Thyroid gland (tissue), 4 donors: ENCODE results near the gene SECTM1.

ENCODE experiments used
- POLR2A ChIP-seq, 2 donors: fragments of 450-650 bp; IDR thresholded peaks; one replicate each; pipeline ENCODE4 v1.6.1; 2017; ENCODE audit warnings: antibody characterized with exemption in 2 of 2, mild to moderate bottlenecking in 2 of 2, moderate library complexity in 1 of 2
- TF ChIP-seq, protein P1 (sequence below), 6 experiments: fragments of 200-600 bp in 3 of 6; fragments of 450-650 bp in 3 of 6; sonication (generic) in 3 of 6; IDR thresholded peaks; one replicate each; pipeline ENCODE4 v1.5.1; 2016 to 2019; ENCODE audit warnings: antibody characterized with exemption in 6 of 6, mild to moderate bottlenecking in 2 of 6, inconsistent platforms in 1 of 6, moderate library complexity in 1 of 6

DNA sequence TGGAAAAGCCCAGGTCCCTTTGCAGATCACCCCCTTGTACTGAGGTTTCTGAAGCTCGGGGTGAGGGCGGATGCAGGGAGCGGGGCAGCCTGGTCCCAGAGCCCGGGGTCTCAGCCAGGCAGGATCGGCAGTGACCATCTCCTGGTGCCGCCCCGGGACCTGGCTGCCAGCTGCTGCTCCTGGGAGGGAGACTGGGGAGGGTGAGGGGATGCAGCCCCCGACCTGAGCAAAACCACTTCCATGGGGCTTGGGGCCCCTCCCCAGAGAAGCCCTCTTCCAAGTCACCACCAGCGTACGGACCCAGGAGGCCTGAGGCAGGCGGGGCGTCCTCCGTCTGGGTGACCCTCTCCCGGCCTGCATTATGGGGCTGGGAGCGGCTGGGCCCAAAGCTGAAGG lies 31.0 kb downstream of the SECTM1 start:
- TF ChIP-seq, protein P1, sequence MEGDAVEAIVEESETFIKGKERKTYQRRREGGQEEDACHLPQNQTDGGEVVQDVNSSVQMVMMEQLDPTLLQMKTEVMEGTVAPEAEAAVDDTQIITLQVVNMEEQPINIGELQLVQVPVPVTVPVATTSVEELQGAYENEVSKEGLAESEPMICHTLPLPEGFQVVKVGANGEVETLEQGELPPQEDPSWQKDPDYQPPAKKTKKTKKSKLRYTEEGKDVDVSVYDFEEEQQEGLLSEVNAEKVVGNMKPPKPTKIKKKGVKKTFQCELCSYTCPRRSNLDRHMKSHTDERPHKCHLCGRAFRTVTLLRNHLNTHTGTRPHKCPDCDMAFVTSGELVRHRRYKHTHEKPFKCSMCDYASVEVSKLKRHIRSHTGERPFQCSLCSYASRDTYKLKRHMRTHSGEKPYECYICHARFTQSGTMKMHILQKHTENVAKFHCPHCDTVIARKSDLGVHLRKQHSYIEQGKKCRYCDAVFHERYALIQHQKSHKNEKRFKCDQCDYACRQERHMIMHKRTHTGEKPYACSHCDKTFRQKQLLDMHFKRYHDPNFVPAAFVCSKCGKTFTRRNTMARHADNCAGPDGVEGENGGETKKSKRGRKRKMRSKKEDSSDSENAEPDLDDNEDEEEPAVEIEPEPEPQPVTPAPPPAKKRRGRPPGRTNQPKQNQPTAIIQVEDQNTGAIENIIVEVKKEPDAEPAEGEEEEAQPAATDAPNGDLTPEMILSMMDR (IDR thresholded peaks at IDR 0.05), result no peak
- no peak for TF ChIP-seq POLR2A (IDR thresholded peaks at IDR 0.05)
